Right lobe of liver (tissue), 6 donors: Measurements from ENCODE around the gene ABLIM2. TPM values are rescaled to one million over a fixed set of nuclear protein-coding genes. Genes with fewer than 3 reads are reported as not detected.

Source experiments
- ATAC-seq, 4 donors: fragments of 200-7000 bp; cut with Tn5 transposase; one replicate each; pipeline ENCODE4 v1.9.1; 2020; ENCODE audit warnings: mild to moderate bottlenecking in 4 of 4, moderate library complexity in 4 of 4
- DNase-seq, 3 donors: peaks; one replicate each; pipeline ENCODE4 v3.0.0-alpha.2; 2020
- H3K27ac ChIP-seq, 3 donors: fragments of 200-600 bp; one replicate each; pipeline ENCODE4 v1.8.0; 2022
- H3K27me3 ChIP-seq, 2 donors: fragments of 200-600 bp; one replicate each; pipeline ENCODE4 v1.8.0; 2022
- H3K36me3 ChIP-seq, 4 donors: fragments of 200-600 bp; sonication (generic) in 1 of 4; one replicate each; pipeline versions ENCODE4 v1.5.1 to v1.8.0; 2017 to 2022; ENCODE audit warnings: control low read depth in 1 of 4
- H3K4me1 ChIP-seq, 4 donors: fragments of 200-600 bp; sonication (generic) in 1 of 4; one replicate each; pipeline versions ENCODE4 v1.5.1 to v1.8.0; 2017 to 2022; ENCODE audit warnings: control low read depth in 1 of 4
- H3K4me3 ChIP-seq, 3 donors: fragments of 200-600 bp; one replicate each; pipeline ENCODE4 v1.8.0; 2022
- H3K9me3 ChIP-seq, 4 donors: fragments of 200-600 bp; sonication (generic) in 1 of 4; one replicate each; pipeline versions ENCODE4 v1.5.1 to v1.8.0; 2017 to 2022; ENCODE audit warnings: control low read depth in 1 of 4
- CTCF ChIP-seq, 4 donors: fragments of 200-600 bp in 3 of 4; fragments of 450-650 bp in 1 of 4; IDR thresholded peaks; one replicate each; pipeline versions ENCODE4 v1.5.1 to v1.8.0; 2016 to 2022; ENCODE audit warnings: antibody characterized with exemption in 4 of 4, mild to moderate bottlenecking in 2 of 4
- POLR2A ChIP-seq: fragments of 450-650 bp; IDR thresholded peaks from one replicate; pipeline ENCODE4 v1.6.1; 2017; ENCODE audit warnings: antibody characterized with exemption, mild to moderate bottlenecking
- WGBS: methylation state at CpG from one replicate; pipeline ENCODE4 v1.1.6; 2018; ENCODE audit warnings: low coverage, low lambda C conversion rate; ENCODE audit not compliant: insufficient coverage; ENCODE audit errors: missing lambda C conversion rate; 5-methylcytosine and 5-hydroxymethylcytosine counted together
- intact Hi-C, 2 donors: fragments of 100-400 bp; cut with DNase I; formaldehyde crosslinking; loops; one replicate each; pipeline versions ENCODE4 v1.11.2 to v1.14.1; 2022
- total RNA-seq, 6 experiments: library from RNA; depleted of rRNA in 2 of 6; stranded (reverse); fragments of >200 nt in 2 of 6; fragmentation: NEBNext Ultra II Directional in 3 of 6; extraction: Animal tissue kit (Norgen Biotek cat#: 25700) in 3 of 6; gene quantifications; one replicate each; pipeline versions ENCODE4 v1.1.0 to v1.2.4, GENCODE V29; 2016 to 2023
- donor health status: DM: no; HTN: yes; CAD: no.
- donor health status: DM: no; HTN: no; CAD: no.
- donor health status: DM: no; HTN: no; CAD: no.
- donor health status: DM: no; HTN: yes; CAD: no.
- donor health status: DM: no; HTN: yes; CAD: no.

ABLIM2 gene
- total RNA-seq, 6 experiments from 2014 or later = 0.93 to 3.5 (median 2.3) TPM

GRCh38 chr4:7989654-7990053 lies 169.0 kb downstream of the ABLIM2 start:
- Histone ChIP-seq H3K9me3 (no peaks in the 10 kb centered on the region), H3K27ac (no peak overlapping the region), H3K4me1 (no peaks in the 10 kb centered on the region), H3K36me3 (no peaks in the 10 kb centered on the region), H3K4me3 (no peak overlapping the region), H3K27me3 (no peaks in the 10 kb centered on the region)
- no CpG with 5 or more reads among the region's 2 CpGs for WGBS
- DNase-seq (no peak), ATAC-seq (no peak)
- intact Hi-C loops = loop anchor here in 1 of 2 donors (5.0 kb wide), 1 partner anchor 187 kb away; no protein-coding TSS in a partner anchor
- no peak for TF ChIP-seq CTCF (IDR thresholded peaks at IDR 0.05)
- TF ChIP-seq POLR2A = no peak

DNA sequence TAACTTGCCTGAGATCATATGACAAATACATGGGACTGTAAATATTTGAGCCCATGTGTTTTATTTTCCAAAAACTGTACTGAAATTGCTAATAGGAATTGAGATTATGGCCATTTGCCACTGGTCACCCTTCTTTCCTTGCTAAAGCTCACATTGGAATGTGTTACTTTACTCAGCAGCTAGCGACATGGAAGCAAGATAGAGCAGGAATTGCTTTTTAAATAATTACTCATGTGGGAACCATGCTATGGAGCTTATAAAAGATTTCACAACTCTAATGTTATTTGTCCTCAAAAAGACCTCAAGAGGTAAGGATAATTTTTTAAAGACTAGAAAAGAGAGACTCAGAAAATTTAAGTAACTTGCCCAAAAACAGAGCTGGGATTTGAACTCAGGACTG lies 170.2 kb downstream of the ABLIM2 start:
- H3K27ac ChIP-seq = no peak overlapping the region
- intact Hi-C loops = loop anchor here in 1 of 2 donors (5.0 kb wide), 1 partner anchor 186 kb away; no protein-coding TSS in a partner anchor
- H3K9me3 ChIP-seq = no peaks in the 10 kb centered on the region
- H3K36me3 ChIP-seq = no peaks in the 10 kb centered on the region
- H3K4me1 ChIP-seq = no peaks in the 10 kb centered on the region
- TF ChIP-seq POLR2A (no peak), CTCF (IDR thresholded peaks at IDR 0.05) (no peak)
- 78% methylated on average over 1 of the region's 1 CpG for WGBS
- no peaks in the 10 kb centered on the region for H3K27me3 ChIP-seq
- ATAC-seq = no peak
- H3K4me3 ChIP-seq = no peak overlapping the region
- no peak for DNase-seq

GRCh38 chr4:7987148-7987989 lies 171.2 kb downstream of the ABLIM2 start:
- DNase-seq = peak in 2 of 3 donors; percentile 63 to 73
- intact Hi-C loops = loop anchor here in 1 of 2 donors (5.0 kb wide), 1 partner anchor 185 kb away; no protein-coding TSS in a partner anchor
- Histone ChIP-seq H3K27ac (no peak overlapping the region), H3K36me3 (no peaks in the 10 kb centered on the region), H3K4me3 (no peak overlapping the region), H3K4me1 (no peaks in the 10 kb centered on the region), H3K9me3 (no peaks in the 10 kb centered on the region), H3K27me3 (no peaks in the 10 kb centered on the region)
- TF ChIP-seq CTCF (IDR thresholded peaks at IDR 0.05) (peak; percentile 75 to 85 (median 84)), POLR2A (no peak)
- 15% methylated on average over 6 of the region's 10 CpGs for WGBS
- ATAC-seq = peak; percentile 79 to 93 (median 87)

- intact Hi-C loops = loop anchor here in 1 of 2 donors (5.0 kb wide), 1 partner anchor 184 kb away; no protein-coding TSS in a partner anchor
- no peaks in the 10 kb centered on the region for H3K36me3 ChIP-seq
- ATAC-seq (peak; percentile 53 to 68 (median 58)), DNase-seq (no peak)
- H3K9me3 ChIP-seq = no peaks in the 10 kb centered on the region
- no peak overlapping the region for H3K4me3 ChIP-seq
- 12% methylated on average over 12 of the region's 21 CpGs for WGBS
- no peaks in the 10 kb centered on the region for H3K27me3 ChIP-seq
- no peak for TF ChIP-seq POLR2A
- no peak for TF ChIP-seq CTCF (IDR thresholded peaks at IDR 0.05)
- H3K4me1 ChIP-seq = no peaks in the 10 kb centered on the region
- H3K27ac ChIP-seq = no peak overlapping the region
These were observed 172.6 kb downstream of the ABLIM2 start for GRCh38 chr4:7985891-7986441.
